H9 (cell line): ENCODE measurements around the gene SAMMSON. TPM values are rescaled to one million over a fixed set of nuclear protein-coding genes. Genes with fewer than 3 reads are reported as not detected.
A peak's percentile ranks its signal among the peaks of the same experiment; 100 is the strongest.

Experiments used
- DNase-seq: peaks from one replicate; pipeline ENCODE4 v3.0.0-alpha.2; 2017
- H2AFZ ChIP-seq: one replicate; pipeline ENCODE4 v1.6.1; 2013; ENCODE audit warnings: mild to moderate bottlenecking, low read length, control low read depth, moderate library complexity
- H2AK5ac ChIP-seq: 2 replicates; pipeline ENCODE4 v1.6.1; 2013; ENCODE audit warnings: low read length, control low read depth, mixed read lengths; ENCODE audit not compliant: insufficient read length
- H2BK120ac ChIP-seq: one replicate; pipeline ENCODE4 v1.6.1; 2013; ENCODE audit warnings: low read depth, mild to moderate bottlenecking, low read length, control low read depth, inconsistent platforms; ENCODE audit not compliant: poor library complexity, severe bottlenecking
- H2BK12ac ChIP-seq: 2 replicates; pipeline ENCODE4 v1.6.1; 2013; ENCODE audit warnings: low read length, control low read depth, mixed read lengths, low read depth; ENCODE audit not compliant: insufficient read length
- H2BK15ac ChIP-seq: 2 replicates; pipeline ENCODE4 v1.6.1; 2013; ENCODE audit warnings: low read depth, low read length, control low read depth
- H2BK20ac ChIP-seq: one replicate; pipeline ENCODE4 v1.6.1; 2013; ENCODE audit warnings: low read depth, mild to moderate bottlenecking, low read length, control low read depth, inconsistent platforms; ENCODE audit not compliant: poor library complexity, severe bottlenecking
- H2BK5ac ChIP-seq: 2 replicates; pipeline ENCODE4 v1.6.1; 2013; ENCODE audit warnings: low read length, control low read depth, mixed read lengths; ENCODE audit not compliant: insufficient read length
- H3K14ac ChIP-seq: 2 replicates; pipeline ENCODE4 v1.6.1; 2013; ENCODE audit warnings: low read length, control low read depth; ENCODE audit not compliant: insufficient read depth
- H3K18ac ChIP-seq: 2 replicates; pipeline ENCODE4 v1.6.1; 2013; ENCODE audit warnings: low read depth, mild to moderate bottlenecking, mixed read lengths, low read length, control low read depth; ENCODE audit not compliant: insufficient read length
- H3K23ac ChIP-seq: 2 replicates; pipeline ENCODE4 v1.6.1; 2013; ENCODE audit warnings: low read length, control low read depth, mixed read lengths, low read depth; ENCODE audit not compliant: insufficient read length
- H3K23me2 ChIP-seq: 2 replicates; pipeline ENCODE4 v1.6.1; 2013; ENCODE audit warnings: low read depth, mild to moderate bottlenecking, mixed read lengths, low read length, control low read depth; ENCODE audit not compliant: insufficient read length, poor library complexity, severe bottlenecking
- H3K27ac ChIP-seq: 2 replicates; pipeline ENCODE4 v1.5.1; 2013; ENCODE audit warnings: low read length, control low read depth, mixed read lengths, low read depth; ENCODE audit not compliant: insufficient read length
- H3K27me3 ChIP-seq: 2 replicates; pipeline ENCODE4 v1.6.1; 2013; ENCODE audit warnings: low read length, control low read depth, inconsistent platforms; ENCODE audit not compliant: insufficient read depth
- H3K4ac ChIP-seq: 2 replicates; pipeline ENCODE4 v1.6.1; 2013; ENCODE audit warnings: low read depth, mild to moderate bottlenecking, control low read depth, inconsistent platforms, low read length, moderate library complexity
- H3K4me1 ChIP-seq: 2 replicates; pipeline ENCODE4 v1.6.1; 2013; ENCODE audit warnings: low read length, control low read depth, inconsistent platforms; ENCODE audit not compliant: insufficient read depth
- H3K4me2 ChIP-seq: 2 replicates; pipeline ENCODE4 v1.6.1; 2013; ENCODE audit warnings: low read length, control low read depth, mixed read lengths; ENCODE audit not compliant: insufficient read length, insufficient read depth
- H3K56ac ChIP-seq: 2 replicates; pipeline ENCODE4 v1.6.1; 2013; ENCODE audit warnings: low read depth, mild to moderate bottlenecking, mixed read lengths, low read length, control low read depth; ENCODE audit not compliant: insufficient read length
- H3K79me1 ChIP-seq: 2 replicates; pipeline ENCODE4 v1.6.1; 2013; ENCODE audit warnings: low read depth, mild to moderate bottlenecking, moderate library complexity, low read length, control low read depth, inconsistent platforms; ENCODE audit not compliant: insufficient read depth, poor library complexity, severe bottlenecking
- H3K79me2 ChIP-seq: 2 replicates; pipeline ENCODE4 v1.6.1; 2013; ENCODE audit warnings: low read length, control low read depth, inconsistent platforms; ENCODE audit not compliant: insufficient read depth
- H3K9ac ChIP-seq: 2 replicates; pipeline ENCODE4 v1.6.1; 2013; ENCODE audit warnings: low read length, control low read depth, mixed read lengths; ENCODE audit not compliant: insufficient read length; ENCODE audit errors: extremely low read depth
- H3K9me3 ChIP-seq: one replicate; pipeline ENCODE4 v1.6.1; 2013; ENCODE audit warnings: low read depth, low read length, inconsistent platforms; ENCODE audit not compliant: control insufficient read depth
- H3T11ph ChIP-seq: one replicate; pipeline ENCODE4 v1.6.1; 2013; ENCODE audit warnings: mild to moderate bottlenecking, low read length, control low read depth, inconsistent platforms
- H4K20me1 ChIP-seq: one replicate; pipeline ENCODE4 v1.6.1; 2013; ENCODE audit not compliant: control insufficient read depth, insufficient read length, insufficient read depth
- H4K5ac ChIP-seq: 2 replicates; pipeline ENCODE4 v1.6.1; 2013; ENCODE audit warnings: low read depth, mild to moderate bottlenecking, mixed read lengths, low read length, control low read depth; ENCODE audit not compliant: insufficient read length
- H4K8ac ChIP-seq: replicated peaks from 2 replicates; pipeline ENCODE4 v1.6.1; 2013; ENCODE audit warnings: low read length, control low read depth, mixed read lengths, low read depth; ENCODE audit not compliant: insufficient read length
- H4K91ac ChIP-seq: 2 replicates; pipeline ENCODE4 v1.6.1; 2013; ENCODE audit warnings: low read depth, mild to moderate bottlenecking, moderate library complexity, mixed read lengths, low read length, control low read depth; ENCODE audit not compliant: insufficient read length
- H3K27ac Mint-ChIP-seq, 3 experiments: 2 replicates in 2 of 3; 3 replicates in 1 of 3; pipeline ENCODE4 v1.8.0; 2020 to 2021; ENCODE audit warnings: mixed read lengths in 3 of 3, mild to moderate bottlenecking in 1 of 3, moderate library complexity in 1 of 3
- H3K27me3 Mint-ChIP-seq: 2 replicates; pipeline ENCODE4 v1.8.0; 2021; ENCODE audit warnings: low read depth, mild to moderate bottlenecking, moderate library complexity, mixed read lengths
- H3K36me3 Mint-ChIP-seq, 3 experiments: 2 replicates in 2 of 3; 3 replicates in 1 of 3; pipeline ENCODE4 v1.8.0; 2020 to 2021; ENCODE audit warnings: low read depth in 3 of 3, mixed read lengths in 3 of 3; ENCODE audit not compliant: insufficient read depth in 1 of 3
- H3K4me1 Mint-ChIP-seq, 2 experiments: 2 replicates each; pipeline ENCODE4 v1.8.0; 2020; ENCODE audit warnings: mixed read lengths in 2 of 2
- H3K4me3 Mint-ChIP-seq, 2 experiments: 2 replicates in 1 of 2; 3 replicates in 1 of 2; pipeline ENCODE4 v1.8.0; 2020 to 2021; ENCODE audit warnings: mild to moderate bottlenecking in 2 of 2, mixed read lengths in 2 of 2, moderate library complexity in 1 of 2
- H3K9me3 Mint-ChIP-seq, 2 experiments: 2 replicates in 1 of 2; 3 replicates in 1 of 2; pipeline ENCODE4 v1.8.0; 2020; ENCODE audit warnings: mild to moderate bottlenecking in 2 of 2, mixed read lengths in 2 of 2, moderate library complexity in 1 of 2
- WGBS: extraction: QIAGEN DNeasy Blood & Tissue Kit; methylation state at CpG from one replicate; pipeline ENCODE4 v1.1.7; 2013; ENCODE audit warnings: missing lambda C conversion rate, low lambda C conversion rate, mixed read lengths; ENCODE audit not compliant: insufficient read length; ENCODE audit errors: extremely low coverage; 5-methylcytosine and 5-hydroxymethylcytosine counted together
- total RNA-seq: library from RNA; stranded (reverse); gene quantifications from 2 replicates; pipeline ENCODE4 v1.2.1, GENCODE V29; 2021
- TF ChIP-seq, protein P1 (sequence below): fragments of 200-600 bp; sonication (generic); conservative IDR thresholded peaks from 3 replicates; pipeline ENCODE4 v1.8.0; 2021; ENCODE audit warnings: antibody characterized with exemption, mild to moderate bottlenecking

The SAMMSON gene
- total RNA-seq, 1 experiment from 2014 or later: not detected

- Histone ChIP-seq H3K4ac (no peak overlapping the region), H3K56ac (no peak overlapping the region), H2BK120ac (no peak overlapping the region), H3K79me2 (no peaks in the 10 kb centered on the region), H2AK5ac (no peak overlapping the region), H3K9me3 (no peaks in the 10 kb centered on the region), H3K4me2 (no peak overlapping the region), H3K27me3 (no peaks in the 10 kb centered on the region), H3K9ac (no peak overlapping the region), H3K23ac (no peak overlapping the region), H3K14ac (no peak overlapping the region), H3T11ph (no peak overlapping the region), H2BK12ac (no peak overlapping the region), H3K27ac (no peak overlapping the region), H3K18ac (no peak overlapping the region), H4K91ac (no peak overlapping the region), H3K79me1 (no peaks in the 10 kb centered on the region), H2BK20ac (no peak overlapping the region), H4K5ac (no peak overlapping the region), H2BK15ac (no peak overlapping the region), H3K4me1 (peaks cover 3% of the 10 kb centered on the region; the same call in 1 of the 2 replicates), H2BK5ac (no peak overlapping the region), H3K23me2 (no peaks in the 10 kb centered on the region), H2AFZ (no peak overlapping the region), H4K8ac (no peak overlapping the region), H4K20me1 (no peaks in the 10 kb centered on the region)
- H3K36me3 Mint-ChIP-seq: no peaks in the 10 kb centered on the region
- WGBS: no CpG with 5 or more reads among the region's 3 CpGs
- no peaks in the 10 kb centered on the region; the same call in 1 of the 2 replicates for H3K27me3 Mint-ChIP-seq
- peaks cover 14 to 16% of the 10 kb centered on the region in 2 experiments for H3K4me1 Mint-ChIP-seq
- peak overlapping the region in 1 of 3 experiments; percentile 60; a peak in 1 of 7 replicates for H3K27ac Mint-ChIP-seq
- DNase-seq: no peak
- TF ChIP-seq, protein P1, sequence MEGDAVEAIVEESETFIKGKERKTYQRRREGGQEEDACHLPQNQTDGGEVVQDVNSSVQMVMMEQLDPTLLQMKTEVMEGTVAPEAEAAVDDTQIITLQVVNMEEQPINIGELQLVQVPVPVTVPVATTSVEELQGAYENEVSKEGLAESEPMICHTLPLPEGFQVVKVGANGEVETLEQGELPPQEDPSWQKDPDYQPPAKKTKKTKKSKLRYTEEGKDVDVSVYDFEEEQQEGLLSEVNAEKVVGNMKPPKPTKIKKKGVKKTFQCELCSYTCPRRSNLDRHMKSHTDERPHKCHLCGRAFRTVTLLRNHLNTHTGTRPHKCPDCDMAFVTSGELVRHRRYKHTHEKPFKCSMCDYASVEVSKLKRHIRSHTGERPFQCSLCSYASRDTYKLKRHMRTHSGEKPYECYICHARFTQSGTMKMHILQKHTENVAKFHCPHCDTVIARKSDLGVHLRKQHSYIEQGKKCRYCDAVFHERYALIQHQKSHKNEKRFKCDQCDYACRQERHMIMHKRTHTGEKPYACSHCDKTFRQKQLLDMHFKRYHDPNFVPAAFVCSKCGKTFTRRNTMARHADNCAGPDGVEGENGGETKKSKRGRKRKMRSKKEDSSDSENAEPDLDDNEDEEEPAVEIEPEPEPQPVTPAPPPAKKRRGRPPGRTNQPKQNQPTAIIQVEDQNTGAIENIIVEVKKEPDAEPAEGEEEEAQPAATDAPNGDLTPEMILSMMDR: no peak
- no peaks in the 10 kb centered on the region for H3K9me3 Mint-ChIP-seq
- no peak overlapping the region for H3K4me3 Mint-ChIP-seq
These were observed 1.8 kb upstream of the SAMMSON start for GRCh38 chr3:69997631-69998307.
